NCI-H2107 (cell line): ENCODE data around the gene SSC5D.

Source experiments
- DNase-seq: peaks from one replicate; lab custom pipeline; 2025; lab: John Stamatoyannopoulos, UW

SSC5D gene

DNA sequence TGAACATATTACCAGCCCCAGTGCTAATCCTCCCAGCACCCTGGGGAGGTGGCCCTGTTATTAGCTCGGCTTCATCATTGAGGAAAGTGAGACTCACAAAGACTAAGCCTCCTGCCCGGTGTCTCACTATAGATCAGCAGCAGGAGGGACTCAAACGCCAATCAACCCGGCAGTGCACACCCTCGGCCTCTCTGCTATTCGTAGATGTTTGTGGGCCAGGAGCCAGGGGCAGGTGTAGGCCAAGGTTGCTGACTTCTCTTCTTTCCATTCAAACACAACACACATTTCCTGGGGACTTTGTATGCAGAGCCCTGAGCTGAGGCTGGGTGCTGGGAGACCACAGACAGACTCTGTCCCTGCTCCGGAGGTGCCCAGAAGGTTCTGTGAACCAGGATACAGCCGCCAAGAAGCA is 66.5 kb downstream of the SSC5D start:
- DNase-seq = no peak

DNA sequence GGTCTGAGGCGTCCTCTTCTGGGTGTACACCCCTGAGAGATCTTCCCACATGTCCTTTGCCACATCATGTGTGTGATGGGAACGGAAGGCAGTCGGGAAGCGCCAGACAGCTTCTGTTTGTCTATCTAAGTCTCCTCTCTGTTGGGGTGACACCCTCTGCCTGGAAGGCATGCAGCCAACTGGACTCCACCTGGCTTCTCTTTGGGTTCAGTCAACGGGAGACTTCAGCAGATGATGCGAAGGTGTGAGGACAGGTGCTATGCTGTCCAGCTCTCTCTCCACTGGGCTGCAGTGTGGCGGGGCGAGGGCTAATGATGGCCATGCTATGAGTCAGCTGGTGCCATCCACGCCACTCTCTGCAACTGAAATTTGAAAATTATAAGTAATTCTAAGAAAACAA is 71.4 kb downstream of the SSC5D start:
- DNase-seq = no peak

DNA sequence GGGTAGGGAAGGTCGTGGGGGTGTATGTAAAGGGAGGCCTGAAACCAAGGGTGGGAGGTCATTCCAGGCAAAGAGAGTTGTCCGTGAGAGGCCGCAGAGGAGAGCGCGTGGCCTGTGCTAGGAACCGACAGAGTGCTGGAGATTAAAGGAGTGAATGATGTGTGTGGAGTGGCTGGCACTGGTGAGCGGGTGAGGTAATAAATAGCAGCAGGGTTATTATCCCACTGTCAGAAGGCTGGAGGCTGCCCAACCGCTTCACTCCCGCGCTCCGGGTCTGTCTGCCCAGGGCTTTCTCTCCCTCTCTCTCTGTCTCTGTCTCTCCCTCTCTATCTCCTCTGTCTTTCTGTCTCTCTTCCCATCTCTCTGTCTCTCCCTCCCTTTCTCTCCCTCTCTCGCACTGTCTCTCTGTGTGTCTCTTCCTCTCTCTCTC is 75.0 kb downstream of the SSC5D start:
- no peak for DNase-seq

DNA sequence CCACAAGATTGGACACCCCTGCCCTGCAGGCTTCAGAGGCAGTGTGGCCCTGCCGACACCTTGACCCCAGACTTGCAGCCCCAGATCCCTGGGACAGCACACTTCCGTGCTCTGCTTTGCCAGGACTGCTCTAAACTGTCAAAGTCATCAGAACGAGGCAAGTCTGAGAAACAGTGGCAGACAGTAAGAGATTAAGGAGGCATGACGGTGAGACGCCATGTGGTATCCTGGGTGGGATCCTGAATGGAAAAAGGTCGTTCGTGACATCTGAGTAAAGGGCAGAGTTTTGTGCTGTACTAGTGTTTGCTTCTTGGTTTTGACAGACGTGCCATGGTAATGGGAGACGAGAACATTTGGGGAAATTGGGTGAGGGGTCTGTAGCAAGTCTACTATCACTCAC is 78.6 kb downstream of the SSC5D start:
- no peak for DNase-seq

DNA sequence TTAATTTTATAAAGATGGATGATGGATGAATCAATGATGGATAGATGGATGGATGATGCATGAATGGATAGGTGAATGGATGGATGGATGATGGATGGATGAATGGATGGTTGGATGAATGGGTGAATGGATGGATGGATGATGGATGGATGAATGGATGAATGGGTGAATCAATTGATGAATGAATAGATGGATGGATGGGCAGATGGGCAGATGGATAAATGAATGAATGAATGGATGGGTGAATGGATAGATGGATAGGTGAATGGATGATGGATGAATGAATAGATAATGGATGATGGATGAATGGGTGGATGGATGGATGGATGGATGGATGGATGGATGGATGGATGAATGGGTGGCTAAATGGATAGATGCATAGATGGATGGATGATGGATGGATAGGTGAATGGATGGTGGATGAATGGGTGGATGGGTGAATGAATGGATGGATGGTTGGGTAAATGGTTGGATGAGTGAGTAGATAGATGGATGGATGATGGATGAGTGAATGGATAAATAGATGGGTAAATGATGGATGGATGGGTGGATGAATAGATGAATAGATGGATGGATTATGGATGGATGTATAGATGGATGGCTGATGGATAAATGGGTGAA is 79.6 kb downstream of the SSC5D start:
- no peak for DNase-seq
